Lower lobe of right lung (tissue), 2 donors: ENCODE measurements around the gene GATA3. TPM values are rescaled to one million over a fixed set of nuclear protein-coding genes. Genes with fewer than 3 reads are reported as not detected.

Experiments used
- ATAC-seq, 2 donors: fragments of 200-7000 bp; cut with Tn5 transposase; one replicate each; pipeline ENCODE4 v1.9.1; 2020 to 2022; ENCODE audit warnings: mild to moderate bottlenecking in 2 of 2, moderate library complexity in 2 of 2
- DNase-seq: peaks from one replicate; pipeline ENCODE4 v3.0.0-alpha.2; 2020
- H3K27ac ChIP-seq: fragments of 200-600 bp; one replicate; pipeline ENCODE4 v1.8.0; 2022
- H3K27me3 ChIP-seq: fragments of 200-600 bp; one replicate; pipeline ENCODE4 v1.8.0; 2022; ENCODE audit warnings: low read depth
- H3K36me3 ChIP-seq: fragments of 200-600 bp; one replicate; pipeline ENCODE4 v1.8.0; 2022; ENCODE audit warnings: mild to moderate bottlenecking
- H3K4me1 ChIP-seq: fragments of 200-600 bp; one replicate; pipeline ENCODE4 v1.8.0; 2022
- H3K4me3 ChIP-seq: fragments of 200-600 bp; one replicate; pipeline ENCODE4 v1.8.0; 2022; ENCODE audit warnings: mild to moderate bottlenecking
- H3K9me3 ChIP-seq: fragments of 200-600 bp; one replicate; pipeline ENCODE4 v1.8.0; 2022
- CTCF ChIP-seq: fragments of 200-600 bp; IDR thresholded peaks from one replicate; pipeline ENCODE4 v1.8.0; 2022; ENCODE audit warnings: antibody characterized with exemption, mild to moderate bottlenecking
- intact Hi-C: fragments of 100-400 bp; cut with DNase I; formaldehyde crosslinking; loops from one replicate; pipeline ENCODE4 v1.11.0; 2022
- long read RNA-seq: library from polyadenylated mRNA; unstranded; transcript quantifications from one replicate; pipeline ENCODE4 v2.0.0, GENCODE V29; 2021
- total RNA-seq: library from RNA; stranded (reverse); fragmentation: NEBNext Ultra II Directional; extraction: Animal tissue kit (Norgen Biotek cat#: 25700); gene quantifications from one replicate; pipeline ENCODE4 v1.2.1, GENCODE V29; 2021
- donor health status: DM: no; HTN: yes; CAD: no; lungs with severe emphysema.

Gene GATA3
- 4.6 TPM for total RNA-seq
- long read RNA-seq, partial matches to known transcripts: 17 of 21 reads
- long read RNA-seq, other reads (novel, unspliced or antisense): 1 of 21 reads

- Histone ChIP-seq H3K4me1 (peaks cover 72% of the 10 kb centered on the region), H3K36me3 (no peaks in the 10 kb centered on the region), H3K4me3 (peak within 1 kb of the TSS; percentile 60), H3K27me3 (peaks cover 95% of the 10 kb centered on the region), H3K9me3 (no peaks in the 10 kb centered on the region), H3K27ac (peak within 1 kb of the TSS; percentile 78)
- DNase-seq: peak; percentile 78
- ATAC-seq: peak; percentile 48 to 50
- intact Hi-C loops: no loop called here
- no peak for TF ChIP-seq CTCF
These were observed at the start of gene GATA3 for GRCh38 chr10:8054494-8055407. GATA3 (plus strand) TSS chr10:8054688; CDS start chr10:8055656, 968 bp downstream.

- intact Hi-C loops: no loop called here
- no peak for TF ChIP-seq CTCF
These were observed 48.1 kb upstream of the GATA3 start for GRCh38 chr10:8006274-8006999.

GRCh38 chr10:8009031-8009430 lies 45.5 kb upstream of the GATA3 start:
- intact Hi-C loops: no loop called here
- peaks cover 34% of the 10 kb centered on the region for H3K36me3 ChIP-seq
- DNase-seq: no peak

More at GRCh38 chr10:8006274-8006999, 48.1 kb upstream of the GATA3 start:
- Histone ChIP-seq H3K27me3 (no peaks in the 10 kb centered on the region), H3K36me3 (peaks cover 23% of the 10 kb centered on the region), H3K27ac (no peak overlapping the region), H3K4me1 (no peaks in the 10 kb centered on the region), H3K4me3 (no peak overlapping the region), H3K9me3 (peaks cover 37% of the 10 kb centered on the region)
- ATAC-seq: no peak
- no peak for DNase-seq

GRCh38 chr10:8013006-8013405 lies 41.5 kb upstream of the GATA3 start:
- no peak for TF ChIP-seq CTCF
- ATAC-seq (no peak), DNase-seq (no peak)
- H3K4me3 ChIP-seq: no peak overlapping the region
- no peak overlapping the region for H3K27ac ChIP-seq
- no peaks in the 10 kb centered on the region for H3K9me3 ChIP-seq
- intact Hi-C loops: no loop called here
- peaks cover 50% of the 10 kb centered on the region for H3K36me3 ChIP-seq
- no peaks in the 10 kb centered on the region for H3K27me3 ChIP-seq
- H3K4me1 ChIP-seq: no peaks in the 10 kb centered on the region

More at GRCh38 chr10:8009031-8009430, 45.5 kb upstream of the GATA3 start:
- peaks cover 12% of the 10 kb centered on the region for H3K9me3 ChIP-seq
- H3K4me1 ChIP-seq: no peaks in the 10 kb centered on the region
- H3K27ac ChIP-seq: no peak overlapping the region
- no peaks in the 10 kb centered on the region for H3K27me3 ChIP-seq
- no peak for ATAC-seq
- TF ChIP-seq CTCF: no peak
- no peak overlapping the region for H3K4me3 ChIP-seq

- H3K9me3 ChIP-seq: no peaks in the 10 kb centered on the region
- no peak for ATAC-seq
- no peak for TF ChIP-seq CTCF
- H3K4me1 ChIP-seq: no peaks in the 10 kb centered on the region
- H3K36me3 ChIP-seq: peaks cover 50% of the 10 kb centered on the region
- no peaks in the 10 kb centered on the region for H3K27me3 ChIP-seq
- intact Hi-C loops: no loop called here
- no peak overlapping the region for H3K27ac ChIP-seq
- no peak overlapping the region for H3K4me3 ChIP-seq
- DNase-seq: no peak
These were observed 40.9 kb upstream of the GATA3 start for GRCh38 chr10:8013619-8014018.
